ENCODE data around the gene ACOX2.

The ACOX2 gene

GRCh38 chr3:58564456-58565160 is 27.6 kb upstream of the ACOX2 start:
- TF ChIP-seq CTCF (IDR thresholded peaks at IDR 0.05; ENCODE audit: low read depth, low read length, poor library complexity, severe bottlenecking) (no peak), EZH2phosphoT487 (IDR thresholded peaks at IDR 0.05; ENCODE audit: borderline replicate concordance, low read length) (no peak)
- H3K79me2 ChIP-seq (ENCODE audit: control insufficient read depth, low read length) = no peaks in the 10 kb centered on the region
- H3K4me2 ChIP-seq (ENCODE audit: low read length) = no peak overlapping the region
- H3K27me3 ChIP-seq (ENCODE audit: control insufficient read depth, low read length) = no peaks in the 10 kb centered on the region
- H3K27ac ChIP-seq (ENCODE audit: low read depth, low read length) = no peak overlapping the region
- no peaks in the 10 kb centered on the region for H3F3A ChIP-seq (ENCODE audit: control insufficient read depth, insufficient read depth)
- H3K36me3 ChIP-seq (ENCODE audit: control insufficient read depth, low read length) = no peaks in the 10 kb centered on the region
- no peaks in the 10 kb centered on the region for H3K9me3 ChIP-seq (ENCODE audit: control insufficient read depth, insufficient read depth, low read length)
- H4K20me1 ChIP-seq (ENCODE audit: control insufficient read depth, insufficient read depth, low read depth, low read length) = no peaks in the 10 kb centered on the region
- no peaks in the 10 kb centered on the region for H3K9me2 ChIP-seq (replicated peaks; ENCODE audit: control insufficient read depth, low read length)
- peaks cover 6% of the 10 kb centered on the region for H3K4me1 ChIP-seq (ENCODE audit: control insufficient read depth, low read length)
- H3K4me3 ChIP-seq (ENCODE audit: low read length) = no peak overlapping the region

GRCh38 chr3:58564054-58564453 is 27.1 kb upstream of the ACOX2 start:
- TF ChIP-seq CTCF (IDR thresholded peaks at IDR 0.05; ENCODE audit: low read depth, low read length, poor library complexity, severe bottlenecking) (no peak), EZH2phosphoT487 (IDR thresholded peaks at IDR 0.05; ENCODE audit: borderline replicate concordance, low read length) (no peak)
- Histone ChIP-seq H3F3A (ENCODE audit: control insufficient read depth, insufficient read depth) (no peaks in the 10 kb centered on the region), H3K4me3 (ENCODE audit: low read length) (no peak overlapping the region), H3K9me2 (replicated peaks; ENCODE audit: control insufficient read depth, low read length) (no peaks in the 10 kb centered on the region), H3K9me3 (ENCODE audit: control insufficient read depth, insufficient read depth, low read length) (no peaks in the 10 kb centered on the region), H3K4me2 (ENCODE audit: low read length) (no peak overlapping the region), H3K36me3 (ENCODE audit: control insufficient read depth, low read length) (no peaks in the 10 kb centered on the region), H3K4me1 (ENCODE audit: control insufficient read depth, low read length) (peaks cover 4% of the 10 kb centered on the region), H4K20me1 (ENCODE audit: control insufficient read depth, insufficient read depth, low read depth, low read length) (no peaks in the 10 kb centered on the region), H3K27me3 (ENCODE audit: control insufficient read depth, low read length) (no peaks in the 10 kb centered on the region), H3K79me2 (ENCODE audit: control insufficient read depth, low read length) (no peaks in the 10 kb centered on the region), H3K27ac (ENCODE audit: low read depth, low read length) (no peak overlapping the region)

GRCh38 chr3:58563386-58564035 is 26.5 kb upstream of the ACOX2 start:
- TF ChIP-seq EZH2phosphoT487 (IDR thresholded peaks at IDR 0.05; ENCODE audit: borderline replicate concordance, low read length) = no peak
- no peak for TF ChIP-seq CTCF (IDR thresholded peaks at IDR 0.05; ENCODE audit: low read depth, low read length, poor library complexity, severe bottlenecking)

More at GRCh38 chr3:58563386-58564035, 26.5 kb upstream of the ACOX2 start:
- no peaks in the 10 kb centered on the region for H3K36me3 ChIP-seq (ENCODE audit: control insufficient read depth, low read length)
- no peaks in the 10 kb centered on the region for H3K79me2 ChIP-seq (ENCODE audit: control insufficient read depth, low read length)
- no peaks in the 10 kb centered on the region for H4K20me1 ChIP-seq (ENCODE audit: control insufficient read depth, insufficient read depth, low read depth, low read length)
- no peaks in the 10 kb centered on the region for H3K9me2 ChIP-seq (replicated peaks; ENCODE audit: control insufficient read depth, low read length)
- H3K4me2 ChIP-seq (ENCODE audit: low read length) = no peak overlapping the region
- H3K27ac ChIP-seq (ENCODE audit: low read depth, low read length) = no peak overlapping the region
- no peak overlapping the region for H3K4me3 ChIP-seq (ENCODE audit: low read length)
- no peaks in the 10 kb centered on the region for H3F3A ChIP-seq (ENCODE audit: control insufficient read depth, insufficient read depth)
- no peaks in the 10 kb centered on the region for H3K27me3 ChIP-seq (ENCODE audit: control insufficient read depth, low read length)
- H3K9me3 ChIP-seq (ENCODE audit: control insufficient read depth, insufficient read depth, low read length) = no peaks in the 10 kb centered on the region
- no peaks in the 10 kb centered on the region for H3K4me1 ChIP-seq (ENCODE audit: control insufficient read depth, low read length)

Data from DOHH2 (cell line).